SKM-1 treated with dmso at 0.1 percent for 144 hours (cell line): Measurements from ENCODE around the gene WFDC11.

ENCODE experiments used
- DNase-seq: peaks from one replicate; lab custom pipeline; 2025; ENCODE audit not compliant: unreplicated experiment; lab: John Stamatoyannopoulos, UW

The WFDC11 gene

DNA sequence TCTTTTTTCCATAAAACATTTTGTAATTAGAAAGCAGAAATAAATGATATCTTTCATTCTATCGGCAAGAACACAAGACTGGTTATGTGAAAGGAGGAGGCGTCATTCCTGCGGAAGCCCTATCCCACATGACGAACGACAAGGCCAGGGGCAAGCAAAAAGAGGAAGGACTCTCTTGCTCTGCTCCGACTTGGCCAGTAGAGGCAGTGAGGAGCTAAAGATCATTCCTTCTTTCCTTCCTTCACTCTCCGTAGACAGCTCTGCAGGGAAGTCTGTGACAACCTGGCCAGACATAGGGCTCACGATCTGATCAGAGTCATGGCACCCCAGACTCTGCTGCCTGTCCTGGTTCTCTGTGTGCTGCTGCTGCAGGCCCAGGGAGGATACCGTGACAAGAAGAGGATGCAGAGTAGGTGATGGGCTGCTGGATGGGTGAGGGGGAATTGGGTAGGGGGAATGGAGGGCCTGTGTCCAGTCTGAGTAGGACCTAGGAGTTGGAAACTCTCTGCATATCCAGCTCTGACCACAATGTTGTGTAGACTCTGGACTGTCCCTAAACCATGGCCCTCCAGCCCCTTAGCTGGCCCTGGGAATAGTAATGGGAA lies 40.4 kb downstream of the WFDC11 start, which contains the start of gene WFDC10A:
Gene WFDC10A (plus strand): TSS at position 244 of the 605 bp plus-strand sequence. CDS start 75 bp downstream, at position 319.
- DNase-seq = peak; percentile 53

DNA sequence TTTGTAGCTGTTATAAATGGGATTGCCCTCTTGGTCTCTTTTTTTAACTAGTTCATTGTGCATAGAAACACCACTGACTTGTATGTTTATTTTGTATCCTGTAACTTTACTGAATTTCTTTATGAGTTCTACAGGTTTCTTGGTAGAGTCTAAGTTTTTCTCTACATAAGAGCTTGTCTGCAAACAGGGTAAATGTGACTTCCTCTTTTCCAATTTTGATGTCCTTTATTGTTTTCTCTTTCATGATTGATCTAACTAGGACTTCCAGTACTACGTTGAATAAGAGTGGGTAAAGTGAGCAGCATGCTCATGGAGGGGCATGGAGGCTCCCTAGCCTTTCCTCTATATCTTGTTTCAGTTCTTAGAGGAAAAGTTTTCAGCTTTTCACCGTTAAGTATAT lies 43.5 kb downstream of the WFDC11 start:
- DNase-seq = no peak

DNA sequence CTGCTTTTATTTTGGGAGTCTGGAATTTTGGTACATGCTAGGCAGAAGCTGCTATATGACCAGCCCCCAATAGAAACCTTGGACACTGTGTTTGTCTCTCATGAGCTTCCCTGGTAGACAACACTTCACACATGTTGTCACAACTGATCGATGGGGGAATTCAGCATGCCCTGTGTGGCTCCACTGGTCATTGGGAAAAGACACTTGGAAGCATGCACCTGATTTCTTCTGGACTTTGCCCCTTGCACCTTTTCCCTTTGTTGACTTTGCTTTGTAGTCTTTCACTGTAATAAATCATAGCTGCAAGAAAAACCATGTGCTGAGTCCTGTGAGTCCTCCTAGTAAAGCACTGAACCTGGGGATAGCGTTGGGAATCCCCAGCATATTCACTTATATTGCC lies 48.4 kb downstream of the WFDC11 start:
- DNase-seq = no peak

DNA sequence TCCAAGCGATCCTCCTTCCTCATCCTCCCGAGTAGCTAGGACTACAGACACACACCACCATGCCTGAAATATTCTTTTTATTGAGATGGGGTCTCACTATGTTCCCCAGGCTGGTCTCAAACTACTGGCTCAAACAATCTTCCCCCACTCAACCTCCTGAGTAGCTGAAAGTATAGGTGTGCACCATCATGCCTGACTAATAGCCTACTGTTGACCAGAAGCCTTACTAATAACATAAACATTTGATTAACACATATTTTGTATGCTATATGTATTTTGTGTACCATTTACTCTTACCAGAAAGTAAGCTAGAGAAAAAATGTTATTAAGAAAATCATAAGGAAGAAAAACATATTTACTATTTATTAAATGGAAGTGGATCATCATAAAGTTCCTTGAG lies 52.4 kb downstream of the WFDC11 start:
- no peak for DNase-seq

DNA sequence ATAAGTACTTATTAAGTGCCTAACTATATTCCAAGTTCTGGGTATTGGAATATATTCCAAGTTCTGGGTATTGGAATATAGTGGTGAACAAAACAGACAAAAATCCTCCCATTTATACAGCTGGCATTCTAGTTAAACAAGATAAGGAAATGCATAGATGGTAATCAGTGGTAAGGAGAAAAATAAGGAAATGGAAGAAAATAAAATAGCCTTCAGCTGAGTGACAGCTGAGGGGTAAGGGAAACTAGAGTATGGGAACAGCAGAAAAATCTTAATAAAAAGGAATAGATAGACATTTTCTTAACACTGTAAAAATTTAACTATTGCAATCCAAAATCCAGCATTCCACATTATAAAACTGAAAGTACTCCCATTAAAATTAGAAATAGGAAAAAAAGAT lies 57.7 kb downstream of the WFDC11 start:
- DNase-seq = no peak

DNA sequence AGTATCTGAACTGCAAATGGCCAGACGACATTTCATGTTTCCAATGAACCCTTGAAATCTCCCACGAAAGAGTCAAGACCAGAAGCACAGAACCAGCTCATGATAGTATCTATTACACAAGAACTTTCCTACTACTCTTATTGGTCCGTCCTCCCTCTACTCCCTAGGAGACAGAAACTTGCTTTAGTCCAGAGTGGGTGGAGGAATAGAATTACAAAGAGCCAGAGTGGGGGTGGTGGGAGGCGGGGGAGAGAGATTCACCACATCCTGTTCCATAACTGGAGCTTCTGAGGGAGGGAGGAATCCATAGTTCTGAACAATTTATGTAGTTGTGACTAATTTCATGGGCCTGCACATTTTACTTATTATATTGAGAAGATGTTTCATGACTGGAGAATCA lies 59.0 kb downstream of the WFDC11 start:
- no peak for DNase-seq

DNA sequence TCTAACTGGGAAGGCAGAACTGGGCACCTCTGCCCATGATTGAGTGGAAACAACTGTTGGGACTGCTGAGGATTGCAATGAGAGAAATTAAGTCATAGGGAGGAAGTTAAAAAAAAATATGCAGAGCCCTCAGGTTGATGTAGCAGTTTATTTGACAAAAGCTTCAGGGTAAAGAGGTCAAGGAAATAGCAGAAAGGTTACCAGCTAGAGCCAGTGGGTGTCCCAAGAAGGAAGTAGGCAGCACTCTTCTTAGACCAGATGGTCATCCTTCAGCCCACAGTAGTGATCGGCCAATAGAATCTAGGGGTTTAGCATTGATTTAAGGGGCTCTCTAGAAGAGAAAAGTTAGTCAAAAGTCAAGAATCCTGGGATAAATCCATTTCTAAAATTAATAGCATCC lies 62.2 kb downstream of the WFDC11 start:
- DNase-seq = no peak
